ENCODE data around the gene POGLUT3.

Gene POGLUT3, protein sequence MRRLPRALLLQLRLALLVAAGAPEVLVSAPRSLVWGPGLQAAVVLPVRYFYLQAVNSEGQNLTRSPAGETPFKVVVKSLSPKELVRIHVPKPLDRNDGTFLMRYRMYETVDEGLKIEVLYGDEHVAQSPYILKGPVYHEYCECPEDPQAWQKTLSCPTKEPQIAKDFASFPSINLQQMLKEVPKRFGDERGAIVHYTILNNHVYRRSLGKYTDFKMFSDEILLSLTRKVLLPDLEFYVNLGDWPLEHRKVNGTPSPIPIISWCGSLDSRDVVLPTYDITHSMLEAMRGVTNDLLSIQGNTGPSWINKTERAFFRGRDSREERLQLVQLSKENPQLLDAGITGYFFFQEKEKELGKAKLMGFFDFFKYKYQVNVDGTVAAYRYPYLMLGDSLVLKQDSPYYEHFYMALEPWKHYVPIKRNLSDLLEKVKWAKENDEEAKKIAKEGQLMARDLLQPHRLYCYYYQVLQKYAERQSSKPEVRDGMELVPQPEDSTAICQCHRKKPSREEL

DNA sequence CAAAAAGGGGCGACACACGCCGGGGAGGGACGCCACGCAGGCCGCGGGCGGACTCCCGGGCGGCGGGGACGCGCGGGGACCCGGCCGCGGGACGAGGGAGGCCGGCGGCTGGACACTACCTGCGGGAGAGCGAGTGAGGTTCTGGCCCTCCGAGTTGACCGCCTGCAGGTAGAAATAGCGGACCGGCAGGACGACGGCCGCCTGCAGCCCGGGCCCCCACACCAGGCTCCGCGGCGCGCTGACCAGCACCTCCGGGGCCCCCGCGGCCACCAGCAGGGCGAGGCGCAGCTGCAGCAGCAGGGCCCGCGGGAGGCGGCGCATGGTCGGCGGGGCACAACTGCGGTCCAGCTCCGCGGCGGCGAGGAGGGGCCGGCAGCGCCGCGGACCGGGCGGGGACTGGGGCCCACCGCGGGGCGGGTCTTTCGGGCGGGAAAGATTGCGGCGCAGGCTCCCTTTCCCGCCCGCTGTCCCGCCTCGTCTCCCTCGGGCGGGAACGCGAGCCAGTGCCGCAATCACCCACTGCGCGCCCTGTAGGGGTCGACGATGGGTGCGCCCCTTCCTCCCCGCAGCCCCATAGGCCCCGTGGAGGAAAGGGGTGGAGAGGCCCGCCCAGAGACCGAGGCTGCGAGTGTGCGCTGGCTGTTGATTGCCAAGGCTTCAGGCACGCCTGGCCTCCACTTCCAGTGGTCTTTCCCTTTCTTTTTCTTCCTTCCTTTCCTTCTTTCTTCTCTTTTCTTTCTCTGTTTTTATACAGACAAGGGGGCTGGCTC, at the start of gene POGLUT3:
Gene POGLUT3 (minus strand): TSS at position 339 of the 770 bp plus-strand sequence. CDS start 18 bp downstream, at position 321.
- peak within 1 kb of the TSS; percentile 87 for H3K27ac ChIP-seq
- TF ChIP-seq, protein P1, sequence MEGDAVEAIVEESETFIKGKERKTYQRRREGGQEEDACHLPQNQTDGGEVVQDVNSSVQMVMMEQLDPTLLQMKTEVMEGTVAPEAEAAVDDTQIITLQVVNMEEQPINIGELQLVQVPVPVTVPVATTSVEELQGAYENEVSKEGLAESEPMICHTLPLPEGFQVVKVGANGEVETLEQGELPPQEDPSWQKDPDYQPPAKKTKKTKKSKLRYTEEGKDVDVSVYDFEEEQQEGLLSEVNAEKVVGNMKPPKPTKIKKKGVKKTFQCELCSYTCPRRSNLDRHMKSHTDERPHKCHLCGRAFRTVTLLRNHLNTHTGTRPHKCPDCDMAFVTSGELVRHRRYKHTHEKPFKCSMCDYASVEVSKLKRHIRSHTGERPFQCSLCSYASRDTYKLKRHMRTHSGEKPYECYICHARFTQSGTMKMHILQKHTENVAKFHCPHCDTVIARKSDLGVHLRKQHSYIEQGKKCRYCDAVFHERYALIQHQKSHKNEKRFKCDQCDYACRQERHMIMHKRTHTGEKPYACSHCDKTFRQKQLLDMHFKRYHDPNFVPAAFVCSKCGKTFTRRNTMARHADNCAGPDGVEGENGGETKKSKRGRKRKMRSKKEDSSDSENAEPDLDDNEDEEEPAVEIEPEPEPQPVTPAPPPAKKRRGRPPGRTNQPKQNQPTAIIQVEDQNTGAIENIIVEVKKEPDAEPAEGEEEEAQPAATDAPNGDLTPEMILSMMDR (IDR thresholded peaks at IDR 0.05; ENCODE audit: low read depth, low read length, missing control alignments) = no peak
- H3K36me3 ChIP-seq (replicated peaks) = no peaks in the 10 kb centered on the region
- peak; percentile 17 for DNase-seq
- H3K27me3 ChIP-seq (replicated peaks) = no peaks in the 10 kb centered on the region
- in situ Hi-C loops (cut with HindIII; ENCODE audit: low pct_ligation_motif_present, low sequenced_read_pairs) = no loop called here
- H3K4me3 ChIP-seq (ENCODE audit: low read depth, low read length) = peak within 1 kb of the TSS; percentile 61

DNA sequence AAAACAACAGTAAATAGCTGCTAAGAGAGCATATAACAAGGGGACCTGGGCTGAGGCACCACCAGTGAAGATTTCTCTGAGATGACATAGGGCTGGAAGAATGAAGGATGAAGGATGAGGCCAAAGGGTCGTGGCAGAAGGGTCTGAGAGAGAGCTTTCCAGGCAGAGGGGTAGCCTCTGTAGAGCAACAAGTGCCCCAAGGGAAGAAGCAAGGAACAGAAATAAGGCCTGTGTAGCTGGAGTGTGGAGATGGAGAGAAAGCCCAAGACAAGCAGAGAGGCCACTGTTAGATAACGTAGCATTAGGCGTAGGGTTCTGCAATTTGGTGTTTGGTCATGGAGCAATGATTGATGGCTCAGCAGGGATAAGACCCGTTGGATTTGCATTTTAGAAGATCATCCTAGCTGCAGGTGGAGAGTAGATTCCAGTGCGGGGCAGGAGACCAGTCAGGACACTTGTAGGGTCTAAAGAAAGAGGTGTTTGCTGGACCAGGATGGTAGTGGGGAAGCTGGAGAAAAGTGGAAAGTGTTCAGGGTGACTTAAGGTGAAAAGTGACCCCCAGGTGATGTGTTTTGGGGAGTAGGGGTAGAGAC, 47.8 kb upstream of the POGLUT3 start:
- Histone ChIP-seq H3K27ac (no peak overlapping the region), H3K36me3 (replicated peaks) (no peaks in the 10 kb centered on the region), H3K27me3 (replicated peaks) (no peaks in the 10 kb centered on the region), H3K4me3 (ENCODE audit: low read depth, low read length) (no peak overlapping the region)
- in situ Hi-C loops (cut with HindIII; ENCODE audit: low pct_ligation_motif_present, low sequenced_read_pairs) = no loop called here
- TF ChIP-seq, protein P1 (IDR thresholded peaks at IDR 0.05; ENCODE audit: low read depth, low read length, missing control alignments) = no peak
- DNase-seq = no peak

DNA sequence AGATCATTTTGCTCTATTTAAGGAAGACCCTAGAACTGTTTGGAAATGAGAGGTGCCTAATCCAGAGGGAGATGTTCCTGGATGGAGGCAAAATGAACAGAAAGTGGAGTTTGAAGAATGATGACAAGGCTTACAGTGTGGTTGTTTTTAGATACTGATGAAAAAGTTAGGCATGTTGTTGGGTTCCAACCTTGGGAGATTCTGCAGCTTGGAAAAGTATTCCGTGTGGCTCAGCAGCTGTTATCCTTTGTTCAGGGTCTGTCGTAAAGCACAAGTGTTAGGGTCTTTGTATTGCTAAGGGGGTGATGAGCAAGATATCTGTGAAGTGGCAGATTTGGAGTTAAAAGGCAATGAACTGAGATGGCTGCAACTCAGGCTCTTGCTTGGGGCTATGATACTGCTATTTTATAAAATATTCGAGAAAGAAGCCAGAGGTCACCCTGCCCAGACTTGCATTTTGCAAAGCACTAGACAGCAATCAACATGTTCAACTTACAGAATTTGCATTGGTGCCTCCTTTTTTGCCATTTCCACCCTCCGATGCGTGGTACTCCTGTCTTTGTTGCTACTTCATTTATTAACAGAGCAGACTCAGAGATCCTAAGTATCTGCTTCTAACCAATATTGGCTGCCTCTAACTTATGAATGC, 45.3 kb upstream of the POGLUT3 start:
- in situ Hi-C loops (cut with HindIII; ENCODE audit: low pct_ligation_motif_present, low sequenced_read_pairs) = no loop called here
- Histone ChIP-seq H3K27ac (no peak overlapping the region), H3K4me3 (ENCODE audit: low read depth, low read length) (no peak overlapping the region), H3K27me3 (replicated peaks) (no peaks in the 10 kb centered on the region), H3K36me3 (replicated peaks) (no peaks in the 10 kb centered on the region)
- TF ChIP-seq, protein P1 (IDR thresholded peaks at IDR 0.05; ENCODE audit: low read depth, low read length, missing control alignments) = no peak
- no peak for DNase-seq

DNA sequence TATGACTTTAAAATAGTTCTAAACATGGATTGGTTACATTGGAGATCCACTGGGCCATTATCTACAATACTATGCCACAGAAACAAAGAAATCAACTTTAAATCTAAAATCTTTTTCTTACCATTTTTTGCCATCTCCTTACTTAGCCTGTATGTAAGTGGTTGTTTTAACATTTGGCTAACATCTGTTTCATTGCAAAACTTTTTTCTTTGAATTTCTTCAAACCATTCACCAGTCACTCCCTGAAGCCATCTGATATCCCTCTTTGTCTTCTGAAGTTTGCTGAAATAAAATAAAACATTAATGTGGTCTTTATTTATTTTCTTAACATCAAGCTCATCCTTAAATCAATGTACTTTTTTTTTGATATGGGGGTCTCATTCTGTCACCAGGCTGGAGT, 43.3 kb upstream of the POGLUT3 start:
- Histone ChIP-seq H3K4me3 (ENCODE audit: low read depth, low read length) (no peak overlapping the region), H3K36me3 (replicated peaks) (no peaks in the 10 kb centered on the region), H3K27me3 (replicated peaks) (no peaks in the 10 kb centered on the region), H3K27ac (no peak overlapping the region)
- TF ChIP-seq, protein P1 (IDR thresholded peaks at IDR 0.05; ENCODE audit: low read depth, low read length, missing control alignments) = no peak
- in situ Hi-C loops (cut with HindIII; ENCODE audit: low pct_ligation_motif_present, low sequenced_read_pairs) = no loop called here
- no peak for DNase-seq

DNA sequence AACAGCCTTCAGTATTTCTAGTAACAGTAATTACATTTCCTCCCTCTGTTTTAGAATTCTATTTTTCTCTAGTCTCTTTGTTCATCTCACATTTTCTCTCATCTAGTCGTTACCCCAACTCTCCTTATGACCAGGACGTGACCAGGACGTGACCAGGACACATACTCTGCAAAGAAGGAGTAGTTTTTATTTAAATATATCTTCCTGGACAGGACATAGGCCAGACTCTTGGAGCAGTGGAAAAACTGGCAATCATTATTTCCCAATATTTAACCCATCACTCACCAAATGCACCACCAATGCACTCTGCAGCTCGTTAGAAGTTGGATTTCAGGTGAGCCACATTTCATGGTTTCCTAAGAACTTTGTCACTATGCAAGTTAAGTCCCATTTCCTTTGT, 40.3 kb upstream of the POGLUT3 start:
- Histone ChIP-seq H3K27me3 (replicated peaks) (no peaks in the 10 kb centered on the region), H3K4me3 (ENCODE audit: low read depth, low read length) (no peak overlapping the region), H3K36me3 (replicated peaks) (no peaks in the 10 kb centered on the region), H3K27ac (no peak overlapping the region)
- in situ Hi-C loops (cut with HindIII; ENCODE audit: low pct_ligation_motif_present, low sequenced_read_pairs) = no loop called here
- no peak for DNase-seq
- TF ChIP-seq, protein P1 (IDR thresholded peaks at IDR 0.05; ENCODE audit: low read depth, low read length, missing control alignments) = no peak
